Measurements from ENCODE around the gene OSGEP.
"Not testable (repeated sequence)": the region's sequence is repeated elsewhere in the genome, so short reads cannot be mapped to it uniquely, and the experiment has no call there.

Gene OSGEP

GRCh38 chr14:20469242-20469889, 14.8 kb upstream of the OSGEP start, which contains the start of gene PNP:
TSS of gene PNP (plus strand) at chr14:20469406. CDS start at chr14:20469525, 119 bp downstream.
- DNase-seq: peak; percentile 93

GRCh38 chr14:20468764-20469241, 14.2 kb upstream of the OSGEP start:
- DNase-seq: peak; percentile 33

- peak; percentile 100 for DNase-seq
Measured at GRCh38 chr14:20461225-20462141, 6.9 kb upstream of the OSGEP start, which contains the start of gene PIP4P1. TSS of gene PIP4P1 (minus strand) at chr14:20461434. CDS start at chr14:20461325, 109 bp downstream.

GRCh38 chr14:20460458-20461224, 6.0 kb upstream of the OSGEP start:
- DNase-seq: peak; percentile 65

GRCh38 chr14:20458031-20458789, 3.6 kb upstream of the OSGEP start:
- no peak for DNase-seq

- no peak for DNase-seq
Measured at GRCh38 chr14:20456971-20457370, 2.4 kb upstream of the OSGEP start.

GRCh38 chr14:20455355-20456300, 1.0 kb upstream of the OSGEP start:
- no peak for DNase-seq

GRCh38 chr14:20452831-20453230, 1.8 kb downstream of the OSGEP start:
- DNase-seq: not testable (repeated sequence)

GRCh38 chr14:20446889-20447288, 7.7 kb downstream of the OSGEP start:
- DNase-seq: no peak

GRCh38 chr14:20443650-20444049, 11.0 kb downstream of the OSGEP start:
- DNase-seq: not testable (repeated sequence)

- DNase-seq: no peak
Measured at GRCh38 chr14:20441461-20441860, 13.2 kb downstream of the OSGEP start.

GRCh38 chr14:20440882-20441281, 13.7 kb downstream of the OSGEP start:
- DNase-seq: no peak

GRCh38 chr14:20440465-20440864, 14.1 kb downstream of the OSGEP start:
- no peak for DNase-seq

- DNase-seq: no peak
Measured at GRCh38 chr14:20438664-20439063, 15.9 kb downstream of the OSGEP start.

GRCh38 chr14:20436363-20436755, 18.3 kb downstream of the OSGEP start:
- no peak for DNase-seq

GRCh38 chr14:20435582-20436362, 18.8 kb downstream of the OSGEP start, which contains the start of gene KLHL33:
TSS of gene KLHL33 (minus strand) at chr14:20436166. CDS start at chr14:20435811, 355 bp downstream.
- no peak for DNase-seq

- DNase-seq: no peak
Measured at GRCh38 chr14:20434701-20435581, 19.7 kb downstream of the OSGEP start.

- no peak for DNase-seq
Measured at GRCh38 chr14:20429801-20430669, 24.6 kb downstream of the OSGEP start.

All from DMS79 (cell line).